Head of caudate nucleus (tissue), 42 donors: ENCODE data around the gene AGPS.
"Not testable (repeated sequence)": the region's sequence is repeated elsewhere in the genome, so short reads cannot be mapped to it uniquely, and the experiment has no call there.

Experiments used
- DNase-seq, 42 donors: peaks; one replicate each; pipeline versions ENCODE4 v3.0.0 to v3.0.0-alpha.2; 2020 to 2021; ENCODE audit warnings: mixed read lengths in 7 of 42
- intact Hi-C: fragments of 100-400 bp; cut with DNase I; formaldehyde crosslinking; loops from one replicate; pipeline ENCODE4 v1.15.0; 2022

AGPS gene

GRCh38 chr2:177392373-177393202 is at the start of gene AGPS:
TSS of gene AGPS (plus strand) at chr2:177392773. CDS start at chr2:177392790, 17 bp downstream.
- intact Hi-C loops = loop anchor here (10.0 kb wide), 1 partner anchor 128 kb away; the partner anchor contains the start of gene NFE2L2
- peak; percentile 51 to 92 (median 84) for DNase-seq

DNA sequence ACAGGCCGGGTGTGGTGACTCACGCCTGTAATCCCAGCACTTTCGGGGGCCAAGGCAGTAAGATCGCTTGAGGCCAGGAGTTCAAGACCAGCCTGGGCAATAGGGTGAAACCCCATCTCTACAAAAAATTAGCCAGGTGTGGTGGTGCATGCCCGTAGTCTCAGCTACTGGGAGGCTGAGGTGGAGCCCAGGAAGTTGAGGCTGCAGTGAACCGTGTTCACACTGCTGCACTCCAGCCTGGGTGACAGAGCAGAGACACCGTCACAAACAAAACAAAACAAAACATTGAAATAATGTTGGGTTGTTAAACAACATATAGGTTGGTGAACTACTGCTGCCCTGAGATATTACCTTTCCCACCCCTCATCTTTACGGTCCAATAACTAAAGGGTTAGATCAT is 48.8 kb upstream of the AGPS start:
- DNase-seq = no peak
- intact Hi-C loops = no loop called here

GRCh38 chr2:177344316-177344715 is 48.3 kb upstream of the AGPS start:
- no peak for DNase-seq
- intact Hi-C loops = no loop called here

GRCh38 chr2:177346192-177346591 is 46.4 kb upstream of the AGPS start:
- intact Hi-C loops = no loop called here
- DNase-seq = no peak

GRCh38 chr2:177347570-177347969 is 45.0 kb upstream of the AGPS start:
- DNase-seq = no peak
- intact Hi-C loops = no loop called here

GRCh38 chr2:177348118-177348654 is 44.4 kb upstream of the AGPS start:
- intact Hi-C loops = no loop called here

GRCh38 chr2:177348733-177349693 is 43.6 kb upstream of the AGPS start:
- no peak for DNase-seq
- intact Hi-C loops = no loop called here

More at GRCh38 chr2:177348118-177348654, 44.4 kb upstream of the AGPS start:
- no peak for DNase-seq

GRCh38 chr2:177350624-177351023 is 41.9 kb upstream of the AGPS start:
- intact Hi-C loops, DNase-seq: not testable (repeated sequence)

- not testable (repeated sequence) for DNase-seq
These were observed 41.5 kb upstream of the AGPS start for GRCh38 chr2:177351121-177351520.

DNA sequence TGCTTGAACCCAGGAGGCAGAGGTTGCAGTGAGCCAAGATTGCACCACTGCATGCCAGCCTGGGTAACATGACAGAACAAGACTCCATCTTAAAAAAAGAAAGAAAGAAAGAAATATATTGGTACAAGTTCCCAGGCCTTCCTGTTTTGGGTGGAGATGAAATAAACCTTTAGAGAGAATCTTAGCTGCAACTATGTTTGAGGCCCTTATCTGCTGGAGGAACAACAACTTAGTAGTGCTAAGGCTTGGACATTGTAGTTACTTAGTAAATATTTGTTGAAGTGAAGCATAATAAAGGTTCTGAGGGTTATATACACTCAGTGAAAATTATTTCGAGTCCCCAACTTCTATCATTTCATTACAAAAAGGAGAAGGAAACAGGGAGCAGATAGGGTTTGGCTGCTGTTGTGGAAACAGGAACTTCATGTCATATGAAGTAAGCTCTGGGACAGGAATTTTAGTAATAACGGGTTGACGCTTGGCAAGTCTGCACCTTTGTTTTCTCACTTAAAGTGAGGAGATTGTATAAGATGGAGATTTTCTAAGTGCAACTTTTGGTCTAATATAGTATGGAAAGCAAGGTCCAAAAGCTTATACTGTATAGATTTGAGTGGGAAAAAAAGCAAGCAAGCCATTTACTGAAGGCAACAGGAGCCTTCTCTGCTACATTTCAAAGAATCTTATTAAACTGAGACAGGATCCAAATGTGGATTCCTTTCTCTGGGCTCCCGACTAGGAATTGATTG is 40.0 kb upstream of the AGPS start:
- intact Hi-C loops = no loop called here
- DNase-seq = no peak

More at GRCh38 chr2:177351121-177351520, 41.5 kb upstream of the AGPS start:
- intact Hi-C loops = not testable (repeated sequence)

GRCh38 chr2:177353187-177353478 is 39.4 kb upstream of the AGPS start:
- DNase-seq = no peak
- intact Hi-C loops = no loop called here

GRCh38 chr2:177354541-177354940 is 38.0 kb upstream of the AGPS start:
- intact Hi-C loops, DNase-seq: not testable (repeated sequence)

DNA sequence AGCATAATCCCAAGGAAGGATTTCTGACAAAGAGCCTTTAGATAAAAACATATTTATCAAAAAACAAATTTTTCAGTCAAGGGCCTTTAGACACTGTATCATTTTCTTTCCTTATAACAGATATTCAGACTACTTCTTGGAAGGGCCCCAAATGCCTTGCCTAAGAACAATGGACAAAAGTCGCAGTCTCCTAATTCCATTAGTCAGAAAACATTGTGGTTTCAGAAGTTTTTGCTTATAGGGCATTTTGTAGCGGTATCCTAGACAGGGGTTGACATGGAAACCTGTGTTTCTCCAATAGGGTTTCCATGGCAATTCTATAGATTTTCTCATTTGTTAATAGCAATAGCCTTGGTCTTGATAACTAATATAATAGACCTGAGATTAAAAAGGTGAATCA is 36.7 kb upstream of the AGPS start:
- peak in 4 of 42 donors; percentile 23 to 43 (median 32) for DNase-seq
- intact Hi-C loops = no loop called here

GRCh38 chr2:177359836-177360595 is 32.6 kb upstream of the AGPS start:
- no peak for DNase-seq
- intact Hi-C loops = no loop called here

DNA sequence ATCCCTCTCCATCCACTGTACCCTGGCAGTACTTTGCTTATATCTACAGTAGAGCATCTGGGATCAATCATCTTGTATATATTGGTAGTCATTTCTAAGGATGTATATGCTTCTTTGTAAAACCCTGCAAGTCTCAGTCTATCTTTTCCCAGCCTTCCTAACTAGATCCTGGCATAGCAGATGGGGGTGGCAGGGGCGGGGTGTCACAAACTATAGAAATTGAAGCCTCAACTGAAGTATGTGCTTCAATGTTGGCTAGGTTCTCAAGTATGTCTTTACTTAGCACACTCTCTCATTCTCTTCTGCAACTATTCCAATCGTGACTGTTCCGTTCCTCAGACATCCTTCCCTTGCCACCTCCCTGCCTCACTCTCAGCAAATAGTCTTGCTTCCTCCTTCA is 30.1 kb upstream of the AGPS start:
- intact Hi-C loops = no loop called here
- no peak for DNase-seq

- DNase-seq = no peak
- intact Hi-C loops = no loop called here
These were observed 29.2 kb upstream of the AGPS start for GRCh38 chr2:177363332-177363731.

GRCh38 chr2:177365764-177366163 is 26.8 kb upstream of the AGPS start:
- intact Hi-C loops, DNase-seq: not testable (repeated sequence)

- DNase-seq, intact Hi-C loops: not testable (repeated sequence)
These were observed 24.6 kb upstream of the AGPS start for GRCh38 chr2:177368023-177368422.
